Ovary (tissue), 9 donors: Measurements from ENCODE around the gene SELENOV. TPM values are rescaled to one million over a fixed set of nuclear protein-coding genes. Genes with fewer than 3 reads are reported as not detected.

Experiments
- DNase-seq, 5 donors: peaks; one replicate each; pipeline ENCODE4 v3.0.0-alpha.2; 2019 to 2020
- H3K27ac ChIP-seq, 2 donors: fragments of 200-600 bp; one replicate each; pipeline versions ENCODE4 v1.5.1 to v1.8.0; 2019 to 2022
- H3K27me3 ChIP-seq: fragments of 200-600 bp; one replicate; pipeline ENCODE4 v1.8.0; 2022
- H3K36me3 ChIP-seq: fragments of 200-600 bp; sonication (generic); one replicate; pipeline ENCODE4 v1.5.1; 2019
- H3K4me1 ChIP-seq: one replicate; pipeline ENCODE4 v1.8.1; 2013; ENCODE audit warnings: mild to moderate bottlenecking, moderate library complexity; ENCODE audit not compliant: insufficient read depth
- H3K4me3 ChIP-seq: fragments of 200-600 bp; sonication (generic); one replicate; pipeline ENCODE4 v1.5.1; 2017
- H3K9me3 ChIP-seq, 2 donors: fragments of 200-600 bp in 1 of 2; sonication (generic) in 1 of 2; one replicate each; pipeline versions ENCODE4 v1.5.1 to v1.8.1; 2013 to 2019; ENCODE audit warnings: mild to moderate bottlenecking in 1 of 2, moderate library complexity in 1 of 2
- CTCF ChIP-seq, 3 donors: fragments of 450-650 bp in 2 of 3; fragments of 200-600 bp in 1 of 3; IDR thresholded peaks; one replicate each; pipeline versions ENCODE4 v1.5.1 to v1.8.0; 2016 to 2022; ENCODE audit warnings: antibody characterized with exemption in 3 of 3, mild to moderate bottlenecking in 1 of 3
- EP300 ChIP-seq: sonication (generic); formaldehyde crosslinking; IDR thresholded peaks from one replicate; pipeline ENCODE4 v1.6.1; 2017; ENCODE audit warnings: antibody characterized with exemption
- POLR2A ChIP-seq: fragments of 450-650 bp; IDR thresholded peaks from one replicate; pipeline ENCODE4 v1.6.1; 2017; ENCODE audit warnings: antibody characterized with exemption, mild to moderate bottlenecking, moderate library complexity
- WGBS, 3 donors: extraction: QIAGEN DNeasy Blood & Tissue Kit in 1 of 3; methylation state at CpG; one replicate each; pipeline versions ENCODE4 v1.1.5 to v1.1.7; 2013 to 2017; 5-methylcytosine and 5-hydroxymethylcytosine counted together
- intact Hi-C, 4 donors: fragments of 100-400 bp; cut with DNase I; formaldehyde crosslinking; loops; one replicate each; pipeline versions ENCODE4 v1.11.0 to v1.15.1; 2022 to 2023
- polyA plus RNA-seq, 2 donors: library from polyadenylated mRNA; stranded (reverse); fragments of 200-250 nt in 1 of 2; fragments of 350-450 nt in 1 of 2; fragmentation: Illumina TruSeq in 1 of 2; extraction: RNeasy Lipid Tissue Mini Kit (QIAGEN cat#74804) in 1 of 2; gene quantifications; one replicate each; pipeline ENCODE4 v1.2.3, GENCODE V29; 2013 to 2014
- total RNA-seq, 7 donors: library from RNA; depleted of rRNA in 2 of 7; stranded (reverse); fragments of >200 nt in 2 of 7; fragmentation: NEBNext Ultra II Directional in 3 of 7; extraction: Animal tissue kit (Norgen Biotek cat#: 25700) in 3 of 7; gene quantifications; one replicate each; pipeline versions ENCODE4 v1.1.0 to v1.2.4, GENCODE V29; 2016 to 2023
- donor health status: DM: no; HTN: no; CAD: no; lungs with moderate emphysema.
- donor health status: DM: no; HTN: no; CAD: no.
- donor health status: Bipolar disorder and iron deficiency.
- donor health status: DM: yes; HTN: yes; CAD: no.
- donor health status: DM: no; HTN: no; CAD: no.
- donor health status: DM: yes; HTN: yes; CAD: no.

The SELENOV gene
- total and polyA plus RNA-seq, 9 donors = 0.27 to 0.39 TPM; not detected in 7

GRCh38 chr19:39497701-39497995 is 17.3 kb upstream of the SELENOV start:
- peaks cover 4% of the 10 kb centered on the region for H3K27me3 ChIP-seq
- no peak overlapping the region for H3K27ac ChIP-seq
- DNase-seq = no peak
- no peak overlapping the region for H3K4me3 ChIP-seq
- 0% methylated on average over 6 to 7 of the region's 7 CpGs for WGBS, 3 donors
- TF ChIP-seq CTCF (IDR thresholded peaks at IDR 0.05) (no peak), EP300 (no peak), POLR2A (no peak)
- no peaks in the 10 kb centered on the region for H3K9me3 ChIP-seq
- H3K36me3 ChIP-seq = no peaks in the 10 kb centered on the region
- H3K4me1 ChIP-seq = no peaks in the 10 kb centered on the region
- intact Hi-C loops = no loop called here

GRCh38 chr19:39497996-39498797 is 16.7 kb upstream of the SELENOV start:
- intact Hi-C loops = no loop called here
- Histone ChIP-seq H3K27me3 (peaks cover 4% of the 10 kb centered on the region), H3K36me3 (no peaks in the 10 kb centered on the region), H3K4me1 (no peaks in the 10 kb centered on the region), H3K27ac (no peak overlapping the region), H3K9me3 (no peaks in the 10 kb centered on the region), H3K4me3 (no peak overlapping the region)
- TF ChIP-seq CTCF (IDR thresholded peaks at IDR 0.05) (peak in 1 of 3 donors; percentile 6), POLR2A (no peak)
- 1% methylated on average over 35 to 40 of the region's 40 CpGs for WGBS, 3 donors
- DNase-seq = peak in 4 of 5 donors; percentile 28 to 49 (median 38)

GRCh38 chr19:39498798-39499642 is 15.9 kb upstream of the SELENOV start, which contains the start of gene DLL3:
TSS of gene DLL3 (plus strand) at chr19:39498947. CDS start at chr19:39498975, 28 bp downstream.
- no peak within 1 kb of the TSS for H3K27ac ChIP-seq
- no peak for DNase-seq
- H3K4me3 ChIP-seq = no peak within 1 kb of the TSS
- H3K27me3 ChIP-seq = peaks cover 4% of the 10 kb centered on the region
- TF ChIP-seq CTCF (IDR thresholded peaks at IDR 0.05) = no peak
- TF ChIP-seq POLR2A = no peak
- no peak for TF ChIP-seq EP300
- no peaks in the 10 kb centered on the region for H3K9me3 ChIP-seq
- WGBS, 3 donors = 0 to 2% (median 1%) methylated on average over 49 to 60 of the region's 60 CpGs
- H3K4me1 ChIP-seq = no peaks in the 10 kb centered on the region
- intact Hi-C loops = no loop called here
- H3K36me3 ChIP-seq = no peaks in the 10 kb centered on the region

GRCh38 chr19:39499932-39500331 is 15.0 kb upstream of the SELENOV start:
- intact Hi-C loops = no loop called here
- no peak for DNase-seq
- WGBS, 3 donors = 72 to 81% (median 72%) methylated on average over 8 of the region's 8 CpGs
- H3K4me1 ChIP-seq = no peaks in the 10 kb centered on the region
- H3K4me3 ChIP-seq = no peak overlapping the region
- no peaks in the 10 kb centered on the region for H3K36me3 ChIP-seq
- TF ChIP-seq POLR2A (no peak), CTCF (IDR thresholded peaks at IDR 0.05) (no peak), EP300 (no peak)
- H3K27ac ChIP-seq = no peak overlapping the region
- peaks cover 4% of the 10 kb centered on the region for H3K27me3 ChIP-seq
- no peaks in the 10 kb centered on the region for H3K9me3 ChIP-seq
